Suprapubic skin (tissue), 3 donors: ENCODE measurements around the gene BBLN.

Experiments
- EP300 ChIP-seq: sonication (generic); formaldehyde crosslinking; IDR thresholded peaks from one replicate; pipeline ENCODE4 v1.6.1; 2017; ENCODE audit warnings: antibody characterized with exemption
- POLR2A ChIP-seq, 2 donors: fragments of 450-650 bp; IDR thresholded peaks; one replicate each; pipeline ENCODE4 v1.6.1; 2017; ENCODE audit warnings: antibody characterized with exemption in 2 of 2, mild to moderate bottlenecking in 2 of 2, moderate library complexity in 2 of 2
- TF ChIP-seq, protein P1 (sequence below), 2 donors: fragments of 200-600 bp in 1 of 2; fragments of 450-650 bp in 1 of 2; sonication (generic) in 1 of 2; IDR thresholded peaks; one replicate each; pipeline ENCODE4 v1.5.1; 2016 to 2019; ENCODE audit warnings: antibody characterized with exemption in 2 of 2, mild to moderate bottlenecking in 1 of 2, moderate library complexity in 1 of 2

DNA sequence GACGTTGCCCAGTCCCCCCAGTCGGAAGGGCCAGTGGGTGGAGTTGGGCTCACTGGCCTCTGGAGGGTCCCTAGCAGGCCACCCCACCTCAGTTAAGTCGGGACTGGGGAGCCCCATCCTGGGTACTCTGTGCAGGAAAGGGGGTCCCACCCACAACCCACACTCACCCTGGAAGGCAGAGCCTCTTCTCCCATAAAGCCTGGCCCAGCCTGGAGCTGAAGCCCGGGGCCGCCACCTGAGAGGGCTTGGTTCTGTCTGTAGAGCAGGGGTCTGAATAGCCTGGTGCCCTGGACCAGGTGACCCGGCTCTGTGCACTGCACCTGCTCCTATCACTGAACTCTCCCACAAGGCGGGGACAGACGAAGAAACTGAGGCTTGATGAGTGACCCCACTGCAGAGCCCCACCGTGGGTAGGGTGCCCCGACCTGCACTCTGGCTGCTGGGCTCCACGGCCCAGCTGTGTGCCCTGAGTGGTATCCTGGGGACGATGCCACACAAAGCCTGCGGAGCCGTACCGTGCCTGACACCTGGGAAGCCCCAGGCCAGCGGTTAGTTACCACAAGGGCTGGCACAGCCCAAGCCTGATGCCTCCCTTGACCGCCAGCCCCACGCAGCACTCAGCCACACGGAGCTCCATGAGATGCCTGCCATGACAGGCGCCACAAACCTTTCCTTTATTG, 39.9 kb upstream of the BBLN start:
- TF ChIP-seq, protein P1, sequence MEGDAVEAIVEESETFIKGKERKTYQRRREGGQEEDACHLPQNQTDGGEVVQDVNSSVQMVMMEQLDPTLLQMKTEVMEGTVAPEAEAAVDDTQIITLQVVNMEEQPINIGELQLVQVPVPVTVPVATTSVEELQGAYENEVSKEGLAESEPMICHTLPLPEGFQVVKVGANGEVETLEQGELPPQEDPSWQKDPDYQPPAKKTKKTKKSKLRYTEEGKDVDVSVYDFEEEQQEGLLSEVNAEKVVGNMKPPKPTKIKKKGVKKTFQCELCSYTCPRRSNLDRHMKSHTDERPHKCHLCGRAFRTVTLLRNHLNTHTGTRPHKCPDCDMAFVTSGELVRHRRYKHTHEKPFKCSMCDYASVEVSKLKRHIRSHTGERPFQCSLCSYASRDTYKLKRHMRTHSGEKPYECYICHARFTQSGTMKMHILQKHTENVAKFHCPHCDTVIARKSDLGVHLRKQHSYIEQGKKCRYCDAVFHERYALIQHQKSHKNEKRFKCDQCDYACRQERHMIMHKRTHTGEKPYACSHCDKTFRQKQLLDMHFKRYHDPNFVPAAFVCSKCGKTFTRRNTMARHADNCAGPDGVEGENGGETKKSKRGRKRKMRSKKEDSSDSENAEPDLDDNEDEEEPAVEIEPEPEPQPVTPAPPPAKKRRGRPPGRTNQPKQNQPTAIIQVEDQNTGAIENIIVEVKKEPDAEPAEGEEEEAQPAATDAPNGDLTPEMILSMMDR (IDR thresholded peaks at IDR 0.05), result no peak
- TF ChIP-seq EP300 (no peak), POLR2A (IDR thresholded peaks at IDR 0.05) (no peak)
